Right atrium auricular region (tissue), 2 donors: ENCODE measurements around the gene AP4E1. TPM values are rescaled to one million over a fixed set of nuclear protein-coding genes. Genes with fewer than 3 reads are reported as not detected.
A peak's percentile ranks its signal among the peaks of the same experiment; 100 is the strongest.

Experiments used
- DNase-seq: peaks from one replicate; pipeline ENCODE4 v3.0.0-alpha.2; 2019; ENCODE audit warnings: low spot score
- H3K27ac ChIP-seq, 2 donors: fragments of 200-600 bp; sonication (generic); 1 replicate in 1 of 2; 2 replicates in 1 of 2; pipeline ENCODE4 v1.5.1; 2016 to 2019
- H3K27me3 ChIP-seq, 2 donors: fragments of 200-600 bp; sonication (generic); one replicate each; pipeline versions ENCODE4 v1.5.1 to v1.6.0; 2017 to 2019
- H3K36me3 ChIP-seq: fragments of 200-600 bp; sonication (generic); one replicate; pipeline ENCODE4 v1.5.1; 2016
- H3K4me1 ChIP-seq, 2 donors: fragments of 200-600 bp; sonication (generic); one replicate each; pipeline versions ENCODE4 v1.5.1 to v1.6.0; 2017 to 2019
- H3K4me3 ChIP-seq, 2 donors: fragments of 200-600 bp; sonication (generic); 1 replicate in 1 of 2; 2 replicates in 1 of 2; pipeline ENCODE4 v1.5.1; 2017 to 2019; ENCODE audit warnings: mild to moderate bottlenecking in 1 of 2, moderate library complexity in 1 of 2
- H3K9me3 ChIP-seq, 2 donors: fragments of 200-600 bp; sonication (generic); one replicate each; pipeline ENCODE4 v1.5.1; 2019
- CTCF ChIP-seq, 2 donors: fragments of 200-600 bp; sonication (generic); IDR thresholded peaks; one replicate each; pipeline ENCODE4 v1.5.1; 2019; ENCODE audit warnings: antibody characterized with exemption in 2 of 2
- total RNA-seq, 2 donors: library from RNA; depleted of rRNA; stranded (reverse); fragments of >200 nt; gene quantifications; one replicate each; pipeline ENCODE4 v1.1.0, GENCODE V29; 2016

The AP4E1 gene
- total RNA-seq = 10 to 100 TPM in 1 of 2 donors, 1 to 10 TPM in 1; 7.0 to 11.7 TPM

- Histone ChIP-seq H3K36me3 (peaks cover 14% of the 10 kb centered on the region), H3K4me1 (peaks cover 0 to 41% of the 10 kb centered on the region in 2 donors), H3K27ac (peak within 1 kb of the TSS; percentile 91 to 95), H3K9me3 (no peaks in the 10 kb centered on the region), H3K27me3 (no peaks in the 10 kb centered on the region), H3K4me3 (peak within 1 kb of the TSS; percentile 86 to 98)
- peak; percentile 94 to 98 for TF ChIP-seq CTCF (IDR thresholded peaks at IDR 0.05)
- peak; percentile 95 for DNase-seq
These were observed at the start of gene AP4E1 for GRCh38 chr15:50908209-50909009. Gene AP4E1, plus strand, starts transcription at chr15:50908683. Its CDS starts 96 bp downstream, at chr15:50908779.

GRCh38 chr15:50860824-50861223 is 47.7 kb upstream of the AP4E1 start:
- Histone ChIP-seq H3K27me3 (no peaks in the 10 kb centered on the region), H3K9me3 (no peaks in the 10 kb centered on the region), H3K27ac (no peak overlapping the region), H3K36me3 (no peaks in the 10 kb centered on the region), H3K4me1 (peaks cover 0 to 9% of the 10 kb centered on the region in 2 donors), H3K4me3 (no peak overlapping the region)
- no peak for TF ChIP-seq CTCF (IDR thresholded peaks at IDR 0.05)
- DNase-seq = no peak

GRCh38 chr15:50862553-50862952 is 45.9 kb upstream of the AP4E1 start:
- no peak for DNase-seq
- no peak for TF ChIP-seq CTCF (IDR thresholded peaks at IDR 0.05)
- H3K9me3 ChIP-seq = no peaks in the 10 kb centered on the region

GRCh38 chr15:50864873-50865272 is 43.6 kb upstream of the AP4E1 start:
- Histone ChIP-seq H3K4me1 (no peaks in the 10 kb centered on the region), H3K27ac (no peak overlapping the region), H3K9me3 (no peaks in the 10 kb centered on the region), H3K4me3 (no peak overlapping the region), H3K27me3 (no peaks in the 10 kb centered on the region), H3K36me3 (no peaks in the 10 kb centered on the region)
- DNase-seq = no peak
- TF ChIP-seq CTCF (IDR thresholded peaks at IDR 0.05) = no peak

More at GRCh38 chr15:50862553-50862952, 45.9 kb upstream of the AP4E1 start:
- H3K4me3 ChIP-seq = no peak overlapping the region
- H3K27me3 ChIP-seq = no peaks in the 10 kb centered on the region
- no peaks in the 10 kb centered on the region for H3K36me3 ChIP-seq
- peaks cover 0 to 9% of the 10 kb centered on the region in 2 donors for H3K4me1 ChIP-seq
- H3K27ac ChIP-seq = no peak overlapping the region

- Histone ChIP-seq H3K36me3 (no peaks in the 10 kb centered on the region), H3K27ac (no peak overlapping the region), H3K4me3 (no peak overlapping the region), H3K4me1 (no peaks in the 10 kb centered on the region), H3K27me3 (no peaks in the 10 kb centered on the region), H3K9me3 (no peaks in the 10 kb centered on the region)
- TF ChIP-seq CTCF (IDR thresholded peaks at IDR 0.05) = no peak
- DNase-seq = no peak
These were observed 42.7 kb upstream of the AP4E1 start for GRCh38 chr15:50865515-50866353.
